Pancreas (tissue), 10 donors: ENCODE measurements around the gene NSRP1. TPM values are rescaled to one million over a fixed set of nuclear protein-coding genes. Genes with fewer than 3 reads are reported as not detected.
A peak's percentile ranks its signal among the peaks of the same experiment; 100 is the strongest.

ENCODE experiments used
- ATAC-seq, 4 donors: fragments of 200-7000 bp; cut with Tn5 transposase; one replicate each; pipeline versions ENCODE4 v1.8.0 to v1.9.1; 2020; ENCODE audit warnings: mild to moderate bottlenecking in 4 of 4, moderate library complexity in 4 of 4
- DNase-seq, 6 donors: peaks; one replicate each; pipeline ENCODE4 v3.0.0-alpha.2; 2020
- FAIRE-seq: peaks from 2 replicates; lab custom pipeline; 2012; peaks lifted over from hg19 to GRCh38; lab: Jason Lieb, UNC
- H3K27ac ChIP-seq, 4 donors: fragments of 200-600 bp; sonication (generic); 1 replicate in 3 of 4; 2 replicates in 1 of 4; pipeline versions ENCODE4 v1.5.0 to v1.8.0; 2020
- H3K27me3 ChIP-seq, 4 donors: fragments of 200-600 bp; one replicate each; pipeline ENCODE4 v1.8.0; 2021
- H3K36me3 ChIP-seq, 3 donors: fragments of 200-600 bp; sonication (generic) in 1 of 3; one replicate each; pipeline versions ENCODE4 v1.5.0 to v1.8.0; 2020 to 2021
- H3K4me1 ChIP-seq, 3 donors: fragments of 200-600 bp; one replicate each; pipeline ENCODE4 v1.8.0; 2021
- H3K4me3 ChIP-seq, 4 donors: fragments of 200-600 bp; sonication (generic) in 2 of 4; one replicate each; pipeline versions ENCODE4 v1.5.0 to v1.8.0; 2020 to 2021
- H3K9me3 ChIP-seq, 4 donors: fragments of 200-600 bp; one replicate each; pipeline ENCODE4 v1.8.0; 2021
- WGBS, 2 donors: extraction: QIAGEN DNeasy Blood & Tissue Kit; methylation state at CpG; one replicate each; pipeline ENCODE4 v1.1.7; 2013; 5-methylcytosine and 5-hydroxymethylcytosine counted together
- intact Hi-C, 3 donors: fragments of 100-400 bp; cut with DNase I; formaldehyde crosslinking; loops; one replicate each; pipeline versions ENCODE4 v1.11.1 to v1.14.2; 2022
- polyA plus RNA-seq, 2 donors: library from polyadenylated mRNA; stranded (reverse); fragments of 200-250 nt; gene quantifications; one replicate each; pipeline ENCODE4 v1.2.3, GENCODE V29; 2013
- total RNA-seq, 6 donors: library from RNA; stranded (reverse); fragmentation: NEBNext Ultra II Directional in 4 of 6; extraction: Animal tissue kit (Norgen Biotek cat#: 25700) in 4 of 6; gene quantifications; one replicate each; pipeline versions ENCODE4 v1.2.1 to v1.2.4, GENCODE V29; 2021 to 2023
- TF ChIP-seq, protein P1 (sequence below), 4 donors: fragments of 200-600 bp; sonication (generic) in 3 of 4; IDR thresholded peaks; one replicate each; pipeline versions ENCODE4 v1.5.0 to v1.8.0; 2021; ENCODE audit warnings: antibody characterized with exemption in 4 of 4
- donor health status: healthy with polysubstance abuse.
- donor health status: DM: no; HTN: no; CAD: no; lungs with moderate emphysema.
- donor health status: DM: no; HTN: no; CAD: no.
- donor health status: control.
- donor health status: control.
- donor health status: Bipolar disorder and iron deficiency.
- donor health status: DM: yes; HTN: yes; CAD: no.
- donor health status: DM: no; HTN: no; CAD: no.
- donor health status: DM: no; HTN: no; CAD: no.
- donor health status: DM: yes; HTN: yes; CAD: no.

NSRP1 gene
- total and polyA plus RNA-seq, 8 donors = 13.8 to 24.2 (median 15.2) TPM

- ATAC-seq (peak in 3 of 4 donors; percentile 40 to 65 (median 64)), DNase-seq (no peak), FAIRE-seq (no peak)
- peaks cover 0 to 3% (median 0%) of the 10 kb centered on the region in 3 donors for H3K4me1 ChIP-seq
- H3K27me3 ChIP-seq = no peaks in the 10 kb centered on the region
- 51 to 54% methylated on average over 10 of the region's 10 CpGs for WGBS, 2 donors
- H3K4me3 ChIP-seq = no peak overlapping the region
- intact Hi-C loops = no loop called here
- H3K36me3 ChIP-seq = no peaks in the 10 kb centered on the region
- TF ChIP-seq, protein P1, sequence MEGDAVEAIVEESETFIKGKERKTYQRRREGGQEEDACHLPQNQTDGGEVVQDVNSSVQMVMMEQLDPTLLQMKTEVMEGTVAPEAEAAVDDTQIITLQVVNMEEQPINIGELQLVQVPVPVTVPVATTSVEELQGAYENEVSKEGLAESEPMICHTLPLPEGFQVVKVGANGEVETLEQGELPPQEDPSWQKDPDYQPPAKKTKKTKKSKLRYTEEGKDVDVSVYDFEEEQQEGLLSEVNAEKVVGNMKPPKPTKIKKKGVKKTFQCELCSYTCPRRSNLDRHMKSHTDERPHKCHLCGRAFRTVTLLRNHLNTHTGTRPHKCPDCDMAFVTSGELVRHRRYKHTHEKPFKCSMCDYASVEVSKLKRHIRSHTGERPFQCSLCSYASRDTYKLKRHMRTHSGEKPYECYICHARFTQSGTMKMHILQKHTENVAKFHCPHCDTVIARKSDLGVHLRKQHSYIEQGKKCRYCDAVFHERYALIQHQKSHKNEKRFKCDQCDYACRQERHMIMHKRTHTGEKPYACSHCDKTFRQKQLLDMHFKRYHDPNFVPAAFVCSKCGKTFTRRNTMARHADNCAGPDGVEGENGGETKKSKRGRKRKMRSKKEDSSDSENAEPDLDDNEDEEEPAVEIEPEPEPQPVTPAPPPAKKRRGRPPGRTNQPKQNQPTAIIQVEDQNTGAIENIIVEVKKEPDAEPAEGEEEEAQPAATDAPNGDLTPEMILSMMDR (IDR thresholded peaks at IDR 0.05) = no peak
- H3K9me3 ChIP-seq = no peaks in the 10 kb centered on the region
- H3K27ac ChIP-seq = no peak overlapping the region
Observed at GRCh38 chr17:30232015-30232823, 115.6 kb downstream of the NSRP1 start.

DNA sequence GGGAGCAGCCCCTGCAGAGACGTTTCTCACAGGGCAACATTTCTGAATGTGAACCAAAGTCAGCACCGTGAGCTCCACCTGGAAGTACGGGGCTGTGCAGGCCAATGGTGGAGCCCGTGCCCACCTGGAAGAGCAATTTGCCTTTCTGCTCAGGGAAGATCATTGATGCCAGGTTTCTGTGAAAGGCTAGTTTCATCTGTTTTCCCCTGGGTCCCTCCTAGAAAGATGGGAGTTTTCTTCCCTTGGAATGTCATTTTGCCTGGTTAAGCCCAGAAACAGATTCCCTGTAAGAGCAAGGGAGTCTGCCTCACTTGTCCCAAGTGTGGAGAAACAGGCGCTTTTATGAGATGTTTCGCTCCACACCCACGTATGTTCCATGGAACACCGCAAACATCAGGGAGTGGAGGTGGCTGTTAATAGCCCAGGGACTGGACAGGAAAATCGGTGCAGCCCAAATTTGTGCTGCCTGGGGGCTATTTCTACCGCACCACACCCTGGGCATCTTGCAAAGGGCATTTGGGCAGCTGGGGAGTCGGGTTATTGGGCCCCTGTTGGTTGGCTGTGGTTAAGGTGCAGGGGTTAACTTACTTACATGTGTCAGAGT, 116.3 kb downstream of the NSRP1 start:
- TF ChIP-seq, protein P1 (IDR thresholded peaks at IDR 0.05) = no peak
- intact Hi-C loops = no loop called here
- FAIRE-seq = no peak
- ATAC-seq = no peak
- no peaks in the 10 kb centered on the region for H3K36me3 ChIP-seq
- WGBS, 2 donors = 54 to 63% methylated on average over 11 of the region's 11 CpGs
- DNase-seq = no peak
- no peaks in the 10 kb centered on the region for H3K27me3 ChIP-seq
- H3K27ac ChIP-seq = no peak overlapping the region
- peaks cover 0 to 3% (median 0%) of the 10 kb centered on the region in 3 donors for H3K4me1 ChIP-seq
- H3K9me3 ChIP-seq = no peaks in the 10 kb centered on the region
- H3K4me3 ChIP-seq = no peak overlapping the region

DNA sequence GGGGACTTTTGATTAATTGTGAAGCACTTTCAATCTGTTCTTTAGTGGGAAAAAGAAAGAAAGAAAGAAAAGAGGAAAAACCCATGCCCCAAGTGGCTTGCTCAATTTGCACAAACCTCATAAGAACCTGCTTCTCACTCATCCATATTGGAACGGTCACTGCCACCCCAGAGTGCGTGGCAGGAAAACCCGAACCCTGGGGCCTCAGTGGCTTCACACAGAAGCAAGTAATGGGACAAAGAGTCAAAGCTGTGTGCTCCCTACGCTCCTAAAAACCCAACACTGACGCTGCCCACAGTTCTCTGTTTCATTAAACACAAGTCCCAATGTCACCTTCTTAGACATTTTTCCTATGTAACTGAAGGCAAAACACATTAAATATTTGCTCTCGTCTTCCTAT, 117.7 kb downstream of the NSRP1 start:
- no peaks in the 10 kb centered on the region for H3K9me3 ChIP-seq
- intact Hi-C loops = no loop called here
- no peak overlapping the region for H3K27ac ChIP-seq
- no peak for FAIRE-seq
- no peak for ATAC-seq
- H3K4me1 ChIP-seq = peaks cover 0 to 3% (median 0%) of the 10 kb centered on the region in 3 donors
- no peaks in the 10 kb centered on the region for H3K27me3 ChIP-seq
- WGBS, 2 donors = 78 to 89% methylated on average over 6 of the region's 6 CpGs
- TF ChIP-seq, protein P1 (IDR thresholded peaks at IDR 0.05) = no peak
- DNase-seq = no peak
- no peaks in the 10 kb centered on the region for H3K36me3 ChIP-seq
- H3K4me3 ChIP-seq = no peak overlapping the region

DNA sequence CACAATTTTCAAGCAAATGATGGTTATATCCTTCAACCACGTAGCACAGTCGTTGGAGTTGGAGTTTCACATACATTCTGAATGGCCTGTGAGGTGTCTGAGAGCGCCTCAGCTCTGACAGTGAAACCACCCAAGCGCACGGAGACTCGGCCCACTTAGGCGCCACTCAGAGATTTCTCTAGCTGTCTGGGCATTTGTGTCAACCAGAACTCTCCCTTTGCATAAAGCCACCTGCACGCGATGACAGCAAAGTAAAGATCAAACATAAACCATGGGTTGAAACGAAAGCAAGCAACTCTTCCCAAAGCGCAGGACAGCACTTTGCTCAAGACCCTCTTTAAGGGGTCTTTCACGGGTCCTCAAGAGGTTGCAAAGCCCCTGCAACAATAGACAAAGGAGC, 118.3 kb downstream of the NSRP1 start:
- FAIRE-seq = no peak
- no peaks in the 10 kb centered on the region for H3K27me3 ChIP-seq
- no peaks in the 10 kb centered on the region for H3K9me3 ChIP-seq
- peak overlapping the region in 1 of 4 donors; percentile 49 for H3K4me3 ChIP-seq
- TF ChIP-seq, protein P1 (IDR thresholded peaks at IDR 0.05) = no peak
- H3K4me1 ChIP-seq = peaks cover 0 to 3% (median 0%) of the 10 kb centered on the region in 3 donors
- intact Hi-C loops = no loop called here
- no peaks in the 10 kb centered on the region for H3K36me3 ChIP-seq
- no peak for DNase-seq
- H3K27ac ChIP-seq = no peak overlapping the region
- 48 to 56% methylated on average over 12 of the region's 12 CpGs for WGBS, 2 donors
- ATAC-seq = no peak
